Ovary (tissue), 9 donors: ENCODE measurements around the gene ROBO4. TPM values are rescaled to one million over a fixed set of nuclear protein-coding genes. Genes with fewer than 3 reads are reported as not detected.

Experiments
- DNase-seq, 5 donors: peaks; one replicate each; pipeline ENCODE4 v3.0.0-alpha.2; 2019 to 2020
- H3K27ac ChIP-seq, 2 donors: fragments of 200-600 bp; one replicate each; pipeline versions ENCODE4 v1.5.1 to v1.8.0; 2019 to 2022
- H3K27me3 ChIP-seq: fragments of 200-600 bp; one replicate; pipeline ENCODE4 v1.8.0; 2022
- H3K36me3 ChIP-seq: fragments of 200-600 bp; sonication (generic); one replicate; pipeline ENCODE4 v1.5.1; 2019
- H3K4me1 ChIP-seq: one replicate; pipeline ENCODE4 v1.8.1; 2013; ENCODE audit warnings: mild to moderate bottlenecking, moderate library complexity; ENCODE audit not compliant: insufficient read depth
- H3K4me3 ChIP-seq: fragments of 200-600 bp; sonication (generic); one replicate; pipeline ENCODE4 v1.5.1; 2017
- H3K9me3 ChIP-seq, 2 donors: fragments of 200-600 bp in 1 of 2; sonication (generic) in 1 of 2; one replicate each; pipeline versions ENCODE4 v1.5.1 to v1.8.1; 2013 to 2019; ENCODE audit warnings: mild to moderate bottlenecking in 1 of 2, moderate library complexity in 1 of 2
- CTCF ChIP-seq, 3 donors: fragments of 450-650 bp in 2 of 3; fragments of 200-600 bp in 1 of 3; IDR thresholded peaks; one replicate each; pipeline versions ENCODE4 v1.5.1 to v1.8.0; 2016 to 2022; ENCODE audit warnings: antibody characterized with exemption in 3 of 3, mild to moderate bottlenecking in 1 of 3
- EP300 ChIP-seq: sonication (generic); formaldehyde crosslinking; IDR thresholded peaks from one replicate; pipeline ENCODE4 v1.6.1; 2017; ENCODE audit warnings: antibody characterized with exemption
- POLR2A ChIP-seq: fragments of 450-650 bp; IDR thresholded peaks from one replicate; pipeline ENCODE4 v1.6.1; 2017; ENCODE audit warnings: antibody characterized with exemption, mild to moderate bottlenecking, moderate library complexity
- WGBS, 3 donors: extraction: QIAGEN DNeasy Blood & Tissue Kit in 1 of 3; methylation state at CpG; one replicate each; pipeline versions ENCODE4 v1.1.5 to v1.1.7; 2013 to 2017; 5-methylcytosine and 5-hydroxymethylcytosine counted together
- intact Hi-C, 4 donors: fragments of 100-400 bp; cut with DNase I; formaldehyde crosslinking; loops; one replicate each; pipeline versions ENCODE4 v1.11.0 to v1.15.1; 2022 to 2023
- polyA plus RNA-seq, 2 donors: library from polyadenylated mRNA; stranded (reverse); fragments of 200-250 nt in 1 of 2; fragments of 350-450 nt in 1 of 2; fragmentation: Illumina TruSeq in 1 of 2; extraction: RNeasy Lipid Tissue Mini Kit (QIAGEN cat#74804) in 1 of 2; gene quantifications; one replicate each; pipeline ENCODE4 v1.2.3, GENCODE V29; 2013 to 2014
- total RNA-seq, 7 donors: library from RNA; depleted of rRNA in 2 of 7; stranded (reverse); fragments of >200 nt in 2 of 7; fragmentation: NEBNext Ultra II Directional in 3 of 7; extraction: Animal tissue kit (Norgen Biotek cat#: 25700) in 3 of 7; gene quantifications; one replicate each; pipeline versions ENCODE4 v1.1.0 to v1.2.4, GENCODE V29; 2016 to 2023
- donor health status: DM: no; HTN: no; CAD: no; lungs with moderate emphysema.
- donor health status: DM: no; HTN: no; CAD: no.
- donor health status: Bipolar disorder and iron deficiency.
- donor health status: DM: yes; HTN: yes; CAD: no.
- donor health status: DM: no; HTN: no; CAD: no.
- donor health status: DM: yes; HTN: yes; CAD: no.

The ROBO4 gene
- total and polyA plus RNA-seq, 9 donors: 5.9 to 22.0 (median 10.0) TPM

GRCh38 chr11:124934862-124935547, 37.3 kb upstream of the ROBO4 start:
- TF ChIP-seq EP300 (no peak), CTCF (IDR thresholded peaks at IDR 0.05) (no peak), POLR2A (no peak)
- Histone ChIP-seq H3K4me3 (no peak overlapping the region), H3K36me3 (no peaks in the 10 kb centered on the region), H3K9me3 (no peaks in the 10 kb centered on the region), H3K27me3 (no peaks in the 10 kb centered on the region), H3K4me1 (no peaks in the 10 kb centered on the region), H3K27ac (no peak overlapping the region)
- intact Hi-C loops: no loop called here
- WGBS, 3 donors: 48 to 55% (median 51%) methylated on average over 4 of the region's 4 CpGs
- no peak for DNase-seq

- intact Hi-C loops: loop anchor here in 1 of 4 donors (1.0 kb wide), 1 partner anchor 10 kb away; no protein-coding TSS in a partner anchor
- Histone ChIP-seq H3K36me3 (no peaks in the 10 kb centered on the region), H3K9me3 (no peaks in the 10 kb centered on the region), H3K4me1 (no peaks in the 10 kb centered on the region), H3K27ac (no peak overlapping the region), H3K4me3 (no peak overlapping the region), H3K27me3 (no peaks in the 10 kb centered on the region)
- no peak for DNase-seq
- TF ChIP-seq EP300: no peak
- TF ChIP-seq POLR2A: no peak
- TF ChIP-seq CTCF (IDR thresholded peaks at IDR 0.05): no peak
- WGBS, 3 donors: 69 to 77% (median 71%) methylated on average over 3 of the region's 3 CpGs
These were observed 33.1 kb upstream of the ROBO4 start for GRCh38 chr11:124930799-124931198.

GRCh38 chr11:124928942-124929665, 31.4 kb upstream of the ROBO4 start:
- H3K27ac ChIP-seq: no peak overlapping the region
- H3K4me1 ChIP-seq: no peaks in the 10 kb centered on the region
- H3K4me3 ChIP-seq: no peak overlapping the region
- TF ChIP-seq EP300 (no peak), POLR2A (no peak), CTCF (IDR thresholded peaks at IDR 0.05) (no peak)
- DNase-seq: no peak
- no peaks in the 10 kb centered on the region for H3K27me3 ChIP-seq
- WGBS, 3 donors: 48 to 61% (median 52%) methylated on average over 4 of the region's 4 CpGs
- H3K36me3 ChIP-seq: no peaks in the 10 kb centered on the region
- H3K9me3 ChIP-seq: no peaks in the 10 kb centered on the region
- intact Hi-C loops: no loop called here

GRCh38 chr11:124923296-124923695, 25.6 kb upstream of the ROBO4 start:
- H3K4me1 ChIP-seq: peaks cover 5% of the 10 kb centered on the region
- intact Hi-C loops: no loop called here

More at GRCh38 chr11:124923296-124923695, 25.6 kb upstream of the ROBO4 start:
- no peak for DNase-seq
- TF ChIP-seq EP300 (no peak), POLR2A (no peak), CTCF (IDR thresholded peaks at IDR 0.05) (no peak)
- Histone ChIP-seq H3K4me3 (no peak overlapping the region), H3K36me3 (no peaks in the 10 kb centered on the region), H3K9me3 (no peaks in the 10 kb centered on the region), H3K27ac (no peak overlapping the region), H3K27me3 (no peaks in the 10 kb centered on the region)
